ENCODE measurements around the gene MSANTD3.

- no peak for TF ChIP-seq ZNF232 (CRISPR knock-in tag; IDR thresholded peaks at IDR 0.05)
- TF ChIP-seq, protein P1, sequence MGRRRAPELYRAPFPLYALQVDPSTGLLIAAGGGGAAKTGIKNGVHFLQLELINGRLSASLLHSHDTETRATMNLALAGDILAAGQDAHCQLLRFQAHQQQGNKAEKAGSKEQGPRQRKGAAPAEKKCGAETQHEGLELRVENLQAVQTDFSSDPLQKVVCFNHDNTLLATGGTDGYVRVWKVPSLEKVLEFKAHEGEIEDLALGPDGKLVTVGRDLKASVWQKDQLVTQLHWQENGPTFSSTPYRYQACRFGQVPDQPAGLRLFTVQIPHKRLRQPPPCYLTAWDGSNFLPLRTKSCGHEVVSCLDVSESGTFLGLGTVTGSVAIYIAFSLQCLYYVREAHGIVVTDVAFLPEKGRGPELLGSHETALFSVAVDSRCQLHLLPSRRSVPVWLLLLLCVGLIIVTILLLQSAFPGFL (CRISPR knock-in tag; IDR thresholded peaks at IDR 0.05; ENCODE audit: borderline replicate concordance): no peak
- TF ChIP-seq, protein P2, sequence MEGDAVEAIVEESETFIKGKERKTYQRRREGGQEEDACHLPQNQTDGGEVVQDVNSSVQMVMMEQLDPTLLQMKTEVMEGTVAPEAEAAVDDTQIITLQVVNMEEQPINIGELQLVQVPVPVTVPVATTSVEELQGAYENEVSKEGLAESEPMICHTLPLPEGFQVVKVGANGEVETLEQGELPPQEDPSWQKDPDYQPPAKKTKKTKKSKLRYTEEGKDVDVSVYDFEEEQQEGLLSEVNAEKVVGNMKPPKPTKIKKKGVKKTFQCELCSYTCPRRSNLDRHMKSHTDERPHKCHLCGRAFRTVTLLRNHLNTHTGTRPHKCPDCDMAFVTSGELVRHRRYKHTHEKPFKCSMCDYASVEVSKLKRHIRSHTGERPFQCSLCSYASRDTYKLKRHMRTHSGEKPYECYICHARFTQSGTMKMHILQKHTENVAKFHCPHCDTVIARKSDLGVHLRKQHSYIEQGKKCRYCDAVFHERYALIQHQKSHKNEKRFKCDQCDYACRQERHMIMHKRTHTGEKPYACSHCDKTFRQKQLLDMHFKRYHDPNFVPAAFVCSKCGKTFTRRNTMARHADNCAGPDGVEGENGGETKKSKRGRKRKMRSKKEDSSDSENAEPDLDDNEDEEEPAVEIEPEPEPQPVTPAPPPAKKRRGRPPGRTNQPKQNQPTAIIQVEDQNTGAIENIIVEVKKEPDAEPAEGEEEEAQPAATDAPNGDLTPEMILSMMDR (IDR thresholded peaks at IDR 0.05): no peak
- no peak for TF ChIP-seq ZNF396 (CRISPR knock-in tag; IDR thresholded peaks at IDR 0.05; ENCODE audit: borderline replicate concordance)
- TF ChIP-seq NFYB (CRISPR knock-in tag; conservative IDR thresholded peaks at IDR 0.05; ENCODE audit: low read depth): no peak
- no peak for TF ChIP-seq NR3C1 (CRISPR knock-in tag; conservative IDR thresholded peaks at IDR 0.05; ENCODE audit: low read depth)
- TF ChIP-seq, protein P3, sequence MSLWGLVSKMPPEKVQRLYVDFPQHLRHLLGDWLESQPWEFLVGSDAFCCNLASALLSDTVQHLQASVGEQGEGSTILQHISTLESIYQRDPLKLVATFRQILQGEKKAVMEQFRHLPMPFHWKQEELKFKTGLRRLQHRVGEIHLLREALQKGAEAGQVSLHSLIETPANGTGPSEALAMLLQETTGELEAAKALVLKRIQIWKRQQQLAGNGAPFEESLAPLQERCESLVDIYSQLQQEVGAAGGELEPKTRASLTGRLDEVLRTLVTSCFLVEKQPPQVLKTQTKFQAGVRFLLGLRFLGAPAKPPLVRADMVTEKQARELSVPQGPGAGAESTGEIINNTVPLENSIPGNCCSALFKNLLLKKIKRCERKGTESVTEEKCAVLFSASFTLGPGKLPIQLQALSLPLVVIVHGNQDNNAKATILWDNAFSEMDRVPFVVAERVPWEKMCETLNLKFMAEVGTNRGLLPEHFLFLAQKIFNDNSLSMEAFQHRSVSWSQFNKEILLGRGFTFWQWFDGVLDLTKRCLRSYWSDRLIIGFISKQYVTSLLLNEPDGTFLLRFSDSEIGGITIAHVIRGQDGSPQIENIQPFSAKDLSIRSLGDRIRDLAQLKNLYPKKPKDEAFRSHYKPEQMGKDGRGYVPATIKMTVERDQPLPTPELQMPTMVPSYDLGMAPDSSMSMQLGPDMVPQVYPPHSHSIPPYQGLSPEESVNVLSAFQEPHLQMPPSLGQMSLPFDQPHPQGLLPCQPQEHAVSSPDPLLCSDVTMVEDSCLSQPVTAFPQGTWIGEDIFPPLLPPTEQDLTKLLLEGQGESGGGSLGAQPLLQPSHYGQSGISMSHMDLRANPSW (CRISPR knock-in tag; conservative IDR thresholded peaks at IDR 0.05; ENCODE audit: low read depth): no peak
- TF ChIP-seq ELF4 (CRISPR knock-in tag; IDR thresholded peaks at IDR 0.05; ENCODE audit: low read depth): no peak
- TF ChIP-seq USF2 (CRISPR knock-in tag; IDR thresholded peaks at IDR 0.05): no peak
- no peak for TF ChIP-seq GABPB1 (CRISPR knock-in tag; IDR thresholded peaks at IDR 0.05)
- no peak for TF ChIP-seq E2F4 (CRISPR knock-in tag; IDR thresholded peaks at IDR 0.05; ENCODE audit: borderline replicate concordance, low read depth)
Measured at GRCh38 chr9:100408546-100409175, 18.3 kb upstream of the MSANTD3 start.
